Measurements from ENCODE around the gene SLC22A8.
"Not testable (repeated sequence)": the region's sequence is repeated elsewhere in the genome, so short reads cannot be mapped to it uniquely, and the experiment has no call there.

- TF ChIP-seq POLR2A (IDR thresholded peaks at IDR 0.05; ENCODE audit: low read length); GATA1 (IDR thresholded peaks at IDR 0.05; ENCODE audit: low read depth, low read length): not testable (repeated sequence)
Observed at GRCh38 chr11:63046203-63046602, 30.6 kb upstream of the SLC22A8 start.

All from erythroblast (primary cell).